C4-2B (cell line): Measurements from ENCODE around the gene CST5.

ENCODE experiments used
- CTCF ChIP-seq: fragments of 450-650 bp; conservative IDR thresholded peaks from 2 replicates; pipeline ENCODE4 v1.5.1; 2017; ENCODE audit warnings: mild to moderate bottlenecking
- ZFX ChIP-seq: fragments of 450-650 bp; IDR thresholded peaks from 2 replicates; pipeline ENCODE4 v1.6.1; 2017

- TF ChIP-seq CTCF: no peak
- TF ChIP-seq ZFX: no peak
Observed at GRCh38 chr20:23884771-23885162, 5.2 kb upstream of the CST5 start.
